ENCODE data around the gene RRAD.
"Not testable (repeated sequence)": the region's sequence is repeated elsewhere in the genome, so short reads cannot be mapped to it uniquely, and the experiment has no call there.

The RRAD gene

GRCh38 chr16:66955363-66956153, 30.2 kb upstream of the RRAD start:
- not testable (repeated sequence) for H3K4me1 Mint-ChIP-seq (ENCODE audit: low read depth); H3K9me3 Mint-ChIP-seq; H3K27ac Mint-ChIP-seq; H3K36me3 Mint-ChIP-seq (ENCODE audit: low read depth); H3K4me3 Mint-ChIP-seq
- H3K27me3 Mint-ChIP-seq: peaks cover 26% of the 10 kb centered on the region

- no peaks in the 10 kb centered on the region for H3K9me3 Mint-ChIP-seq
- H3K4me3 Mint-ChIP-seq: no peak overlapping the region
- peaks cover 7% of the 10 kb centered on the region for H3K4me1 Mint-ChIP-seq (ENCODE audit: low read depth)
- peaks cover 39% of the 10 kb centered on the region for H3K27me3 Mint-ChIP-seq
- H3K36me3 Mint-ChIP-seq (ENCODE audit: low read depth): no peaks in the 10 kb centered on the region
- H3K27ac Mint-ChIP-seq: no peak overlapping the region
These were observed 28.8 kb upstream of the RRAD start for GRCh38 chr16:66954097-66954659.

DNA sequence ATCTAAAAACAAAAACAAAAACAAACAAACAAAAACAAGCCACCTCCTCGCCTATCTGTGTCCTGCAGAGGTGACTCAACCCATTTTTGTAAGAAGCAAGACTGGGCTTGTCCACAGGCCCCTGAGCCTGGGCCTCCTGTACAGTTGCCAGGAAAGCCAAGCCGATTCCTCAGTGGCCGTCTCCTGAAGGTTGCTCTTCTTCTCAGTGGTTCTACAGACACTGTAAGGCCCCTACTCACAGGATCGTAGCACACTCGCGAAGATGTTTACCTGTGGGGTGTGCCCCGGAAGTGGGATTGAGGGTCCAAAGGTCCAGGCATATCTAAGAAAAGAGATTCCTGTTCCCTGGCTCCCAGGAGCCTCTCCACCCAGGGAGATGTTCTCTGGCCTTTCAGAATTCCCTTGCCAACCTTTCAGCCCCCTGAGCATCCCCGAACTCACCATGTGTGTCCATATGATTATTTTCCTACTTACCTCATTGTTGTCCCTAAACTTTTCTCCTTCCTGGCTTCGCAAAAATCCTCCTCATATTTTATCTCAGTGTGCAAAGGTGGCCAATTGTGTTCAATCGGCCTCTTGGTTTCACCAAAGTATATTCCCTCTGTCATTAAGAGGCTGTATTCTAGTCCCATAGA, 28.2 kb upstream of the RRAD start:
- Mint-ChIP-seq H3K36me3 (ENCODE audit: low read depth) (no peaks in the 10 kb centered on the region), H3K9me3 (no peaks in the 10 kb centered on the region), H3K27me3 (peaks cover 45% of the 10 kb centered on the region), H3K4me1 (ENCODE audit: low read depth) (peaks cover 10% of the 10 kb centered on the region), H3K27ac (no peak overlapping the region), H3K4me3 (no peak overlapping the region)

DNA sequence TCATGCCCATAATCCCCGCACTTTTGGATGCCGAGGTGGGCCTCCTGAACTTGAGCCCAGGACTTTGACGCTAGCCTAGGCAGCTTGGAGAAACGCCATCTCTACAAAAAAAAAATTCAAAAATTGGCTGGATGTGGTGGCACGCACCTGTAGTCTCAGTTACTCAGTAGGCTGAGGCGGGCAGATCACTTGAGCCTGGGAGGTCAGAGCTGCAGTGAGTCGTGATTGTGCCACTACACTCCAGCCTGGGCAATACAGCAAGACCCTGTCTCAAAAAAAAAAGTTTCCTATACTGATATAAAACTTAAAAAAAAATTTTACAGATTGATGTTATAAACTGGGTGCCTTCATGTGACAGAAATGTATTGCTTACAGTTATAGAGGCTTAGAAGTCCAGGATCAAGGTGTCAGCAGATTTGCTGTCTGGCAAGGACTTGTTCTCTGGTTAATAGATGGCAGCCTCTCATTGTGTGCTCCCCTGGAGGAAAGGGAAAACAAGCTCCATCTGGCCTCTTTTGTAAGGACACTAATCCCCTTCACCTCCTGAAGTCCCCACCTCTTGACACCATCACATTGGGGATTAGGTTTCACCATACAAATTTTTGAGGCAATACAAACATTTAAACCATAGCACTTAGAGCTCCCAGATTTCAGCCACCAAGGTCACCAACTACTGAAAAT, 27.2 kb upstream of the RRAD start:
- H3K27ac Mint-ChIP-seq: no peak overlapping the region
- no peak overlapping the region for H3K4me3 Mint-ChIP-seq
- peaks cover 50% of the 10 kb centered on the region for H3K27me3 Mint-ChIP-seq
- peaks cover 16% of the 10 kb centered on the region for H3K4me1 Mint-ChIP-seq (ENCODE audit: low read depth)
- H3K36me3 Mint-ChIP-seq (ENCODE audit: low read depth): no peaks in the 10 kb centered on the region
- H3K9me3 Mint-ChIP-seq: no peaks in the 10 kb centered on the region

DNA sequence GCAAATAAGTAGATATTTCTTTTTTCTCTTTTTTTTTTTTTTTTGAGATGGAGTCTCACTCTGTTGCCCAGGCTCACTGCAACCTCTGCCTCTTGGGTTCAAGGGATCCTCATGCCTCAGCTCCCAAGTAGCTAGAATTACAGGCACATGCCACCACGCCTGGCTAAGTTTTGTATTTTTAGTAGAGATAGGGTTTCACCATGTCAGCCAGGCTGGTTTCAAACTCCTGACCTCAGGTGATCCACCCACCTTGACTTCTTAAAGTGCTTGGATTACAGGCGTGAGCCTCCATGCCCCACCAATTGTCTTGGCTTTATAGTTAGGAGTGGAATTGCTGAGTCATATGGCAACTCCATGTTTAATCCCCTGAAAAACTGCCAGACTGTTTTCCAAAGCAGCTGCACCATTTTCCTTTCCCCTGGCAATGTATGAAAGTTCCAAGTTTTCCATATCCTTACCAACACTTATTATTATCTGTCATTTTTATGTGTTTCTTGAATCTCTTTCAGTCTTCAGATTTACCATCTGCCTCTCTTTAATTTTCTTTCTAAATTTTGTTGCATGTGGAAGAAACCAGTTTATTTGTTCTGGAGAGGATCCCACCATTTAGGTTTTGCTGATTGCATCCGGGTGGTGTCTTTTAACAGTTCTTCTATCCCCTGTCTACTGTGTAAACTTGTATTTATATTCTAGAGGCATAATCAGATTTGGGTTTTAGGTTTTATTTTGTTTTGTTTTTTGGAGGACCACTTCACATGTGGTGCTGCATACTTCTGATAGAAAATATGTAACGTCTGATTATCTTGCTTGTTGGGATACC, 25.8 kb upstream of the RRAD start:
- Mint-ChIP-seq H3K9me3 (no peaks in the 10 kb centered on the region), H3K27ac (no peak overlapping the region), H3K36me3 (ENCODE audit: low read depth) (no peaks in the 10 kb centered on the region), H3K4me1 (ENCODE audit: low read depth) (peaks cover 20% of the 10 kb centered on the region), H3K27me3 (peaks cover 50% of the 10 kb centered on the region), H3K4me3 (no peak overlapping the region)

- Mint-ChIP-seq H3K4me3 (no peak overlapping the region), H3K36me3 (ENCODE audit: low read depth) (no peaks in the 10 kb centered on the region), H3K4me1 (ENCODE audit: low read depth) (peaks cover 20% of the 10 kb centered on the region), H3K9me3 (no peaks in the 10 kb centered on the region), H3K27me3 (peaks cover 50% of the 10 kb centered on the region), H3K27ac (no peak overlapping the region)
These were observed 25.1 kb upstream of the RRAD start for GRCh38 chr16:66950437-66950836.

DNA sequence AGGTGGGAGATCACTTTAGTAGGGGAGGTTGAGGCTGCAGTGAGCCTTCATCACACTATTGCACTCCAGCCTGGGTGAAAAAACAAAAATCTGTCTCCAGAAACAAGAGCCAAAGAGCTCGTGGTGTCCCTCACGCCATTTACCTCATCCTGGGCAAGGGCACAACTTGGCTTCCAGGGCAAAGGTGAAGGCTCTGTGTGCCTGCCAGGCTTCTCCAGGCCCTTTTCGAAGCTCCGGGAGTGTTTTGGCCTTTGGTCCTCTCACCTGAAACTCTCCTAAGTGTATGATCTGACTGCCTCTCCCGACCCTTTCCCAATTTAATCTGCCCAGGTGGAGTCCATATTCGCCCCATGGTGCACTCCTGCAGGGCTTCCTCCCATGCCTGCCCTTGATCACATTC, 24.1 kb upstream of the RRAD start:
- H3K36me3 Mint-ChIP-seq (ENCODE audit: low read depth): no peaks in the 10 kb centered on the region
- peaks cover 50% of the 10 kb centered on the region for H3K27me3 Mint-ChIP-seq

GRCh38 chr16:66948837-66949225, 23.5 kb upstream of the RRAD start:
- peaks cover 48% of the 10 kb centered on the region for H3K27me3 Mint-ChIP-seq
- H3K9me3 Mint-ChIP-seq: no peaks in the 10 kb centered on the region
- peak overlapping the region; percentile 83 for H3K4me3 Mint-ChIP-seq
- no peak overlapping the region for H3K27ac Mint-ChIP-seq
- H3K4me1 Mint-ChIP-seq (ENCODE audit: low read depth): peaks cover 20% of the 10 kb centered on the region
- H3K36me3 Mint-ChIP-seq (ENCODE audit: low read depth): peaks cover 4% of the 10 kb centered on the region

More for the DNA sequence above, 24.1 kb upstream of the RRAD start:
- Mint-ChIP-seq H3K4me3 (no peak overlapping the region), H3K9me3 (no peaks in the 10 kb centered on the region), H3K4me1 (ENCODE audit: low read depth) (peaks cover 20% of the 10 kb centered on the region), H3K27ac (no peak overlapping the region)

DNA sequence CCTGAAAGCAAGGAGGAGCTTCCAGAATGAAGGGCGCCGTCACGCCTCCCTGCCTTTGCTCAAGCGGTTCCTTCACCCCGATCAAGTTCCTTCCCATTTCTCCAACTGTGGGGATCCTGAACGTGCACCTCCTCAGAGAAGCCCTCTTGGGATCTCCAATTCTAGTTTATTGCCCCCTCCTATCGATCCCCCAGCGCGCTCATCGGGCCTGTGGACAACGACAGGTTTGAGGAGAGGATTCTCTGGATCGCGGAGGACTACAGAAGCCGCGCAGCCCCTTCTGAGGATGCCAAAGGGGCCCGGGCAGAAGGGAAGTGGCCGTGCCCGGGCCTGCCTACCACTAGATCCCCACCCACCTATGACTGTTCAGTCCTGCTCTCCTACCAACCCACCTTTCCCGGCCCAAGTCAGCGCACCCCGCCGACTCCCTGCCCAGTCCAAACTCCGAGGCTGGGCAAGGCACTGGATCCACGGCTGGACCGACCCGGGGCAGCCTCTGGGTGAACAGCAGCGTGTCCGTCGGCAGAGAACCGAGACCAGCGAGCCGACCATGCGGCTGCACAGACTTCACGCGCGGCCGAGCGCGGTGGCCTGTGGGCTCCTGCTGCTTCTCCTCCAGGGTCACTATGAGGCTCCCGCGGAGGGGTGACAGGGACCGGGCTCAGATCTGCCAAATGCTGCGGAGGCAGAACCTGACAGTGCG, 22.9 kb upstream of the RRAD start:
- H3K27ac Mint-ChIP-seq: no peak overlapping the region
- peaks cover 45% of the 10 kb centered on the region for H3K27me3 Mint-ChIP-seq
- peaks cover 20% of the 10 kb centered on the region for H3K4me1 Mint-ChIP-seq (ENCODE audit: low read depth)
- no peaks in the 10 kb centered on the region for H3K9me3 Mint-ChIP-seq
- H3K36me3 Mint-ChIP-seq (ENCODE audit: low read depth): peaks cover 4% of the 10 kb centered on the region
- peak overlapping the region; percentile 83 for H3K4me3 Mint-ChIP-seq

DNA sequence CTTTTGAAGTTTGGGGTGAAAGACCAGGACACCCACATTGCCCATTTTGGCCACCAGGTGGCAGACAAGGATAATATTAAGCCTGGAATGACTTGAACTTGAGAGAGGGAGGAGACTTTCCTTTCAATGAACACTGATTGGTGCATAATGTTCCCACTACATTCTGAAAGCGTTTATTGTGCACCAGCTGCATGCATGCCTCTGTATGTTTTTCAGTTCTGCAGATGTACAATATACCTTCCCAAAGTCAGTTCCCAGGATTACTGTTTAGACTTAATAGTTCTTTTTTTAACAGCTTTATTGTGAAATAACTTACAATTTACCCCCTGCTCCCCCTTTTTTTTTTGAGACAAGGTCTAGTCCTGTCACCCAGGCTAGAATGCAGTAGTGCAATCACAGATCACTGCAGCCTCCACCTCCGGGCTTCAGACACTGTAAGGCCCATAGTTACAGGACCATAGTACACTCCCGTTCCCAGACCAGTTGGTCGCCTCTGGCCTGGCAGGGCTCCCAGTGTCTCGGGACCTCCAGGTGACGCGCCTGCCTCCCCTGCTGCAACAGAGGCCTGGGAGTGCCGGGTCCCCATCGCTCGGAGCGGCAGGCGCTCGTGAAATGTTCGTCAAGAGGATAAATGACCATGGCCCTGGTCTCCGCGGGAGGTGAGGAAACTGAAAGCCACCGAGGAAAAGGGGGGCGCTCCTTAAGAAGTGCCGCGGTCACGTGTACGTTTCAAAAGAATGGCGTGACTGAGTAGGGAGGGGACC, 22.1 kb upstream of the RRAD start:
- Mint-ChIP-seq H3K27me3 (peaks cover 40% of the 10 kb centered on the region), H3K36me3 (ENCODE audit: low read depth) (peaks cover 11% of the 10 kb centered on the region), H3K9me3 (no peaks in the 10 kb centered on the region), H3K4me1 (ENCODE audit: low read depth) (peaks cover 20% of the 10 kb centered on the region), H3K4me3 (peak overlapping the region; percentile 83), H3K27ac (no peak overlapping the region)

DNA sequence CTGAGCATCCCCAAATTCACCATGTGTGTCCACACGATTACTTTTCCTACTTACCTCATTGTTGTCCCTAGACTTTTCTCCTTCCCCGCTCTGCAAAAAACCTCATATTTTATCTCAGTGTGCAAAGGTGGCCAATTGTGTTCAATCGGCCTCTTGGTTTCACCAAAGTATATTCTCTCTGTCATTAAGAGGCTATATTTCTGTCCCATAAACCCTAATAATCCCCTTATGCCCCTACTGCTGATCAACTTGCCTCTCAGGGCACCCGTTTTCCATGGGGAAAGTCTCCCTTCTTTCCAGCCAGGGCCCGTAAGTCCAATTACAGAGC, 21.6 kb upstream of the RRAD start:
- Mint-ChIP-seq H3K9me3 (no peaks in the 10 kb centered on the region), H3K36me3 (ENCODE audit: low read depth) (peaks cover 17% of the 10 kb centered on the region), H3K27ac (no peak overlapping the region), H3K4me3 (peak overlapping the region; percentile 83), H3K4me1 (ENCODE audit: low read depth) (peaks cover 20% of the 10 kb centered on the region), H3K27me3 (peaks cover 36% of the 10 kb centered on the region)

GRCh38 chr16:66946541-66946940, 21.2 kb upstream of the RRAD start:
- no peak overlapping the region for H3K27ac Mint-ChIP-seq
- H3K4me3 Mint-ChIP-seq: no peak overlapping the region
- H3K4me1 Mint-ChIP-seq (ENCODE audit: low read depth): peaks cover 20% of the 10 kb centered on the region
- peaks cover 32% of the 10 kb centered on the region for H3K27me3 Mint-ChIP-seq
- H3K36me3 Mint-ChIP-seq (ENCODE audit: low read depth): peaks cover 18% of the 10 kb centered on the region
- H3K9me3 Mint-ChIP-seq: no peaks in the 10 kb centered on the region

GRCh38 chr16:66945939-66946338, 20.6 kb upstream of the RRAD start:
- no peaks in the 10 kb centered on the region for H3K9me3 Mint-ChIP-seq
- H3K4me3 Mint-ChIP-seq: no peak overlapping the region
- no peak overlapping the region for H3K27ac Mint-ChIP-seq
- peaks cover 20% of the 10 kb centered on the region for H3K4me1 Mint-ChIP-seq (ENCODE audit: low read depth)
- H3K27me3 Mint-ChIP-seq: peaks cover 27% of the 10 kb centered on the region
- H3K36me3 Mint-ChIP-seq (ENCODE audit: low read depth): peaks cover 18% of the 10 kb centered on the region
